ENCODE measurements around the gene KDM4F. TPM values are rescaled to one million over a fixed set of nuclear protein-coding genes. Genes with fewer than 3 reads are reported as not detected.

The KDM4F gene
- total RNA-seq, 1 experiment from 2014 or later: not detected

GRCh38 chr11:95076416-95076815 lies 27.2 kb downstream of the KDM4F start:
- Histone ChIP-seq H3K27me3 (no peaks in the 10 kb centered on the region), H3K4me3 (no peak overlapping the region), H3K36me3 (no peaks in the 10 kb centered on the region), H3K9me3 (replicated peaks) (no peaks in the 10 kb centered on the region), H3K27ac (no peak overlapping the region), H3K4me1 (no peaks in the 10 kb centered on the region)
- no peak for DNase-seq

- H3K27ac ChIP-seq: no peak overlapping the region
- H3K4me3 ChIP-seq: no peak overlapping the region
- no peaks in the 10 kb centered on the region for H3K27me3 ChIP-seq
- no peak for DNase-seq
- H3K36me3 ChIP-seq: no peaks in the 10 kb centered on the region
- no peaks in the 10 kb centered on the region for H3K4me1 ChIP-seq
- no peaks in the 10 kb centered on the region for H3K9me3 ChIP-seq (replicated peaks)
These were observed 27.8 kb downstream of the KDM4F start for GRCh38 chr11:95076981-95077380.

- Histone ChIP-seq H3K4me3 (no peak overlapping the region), H3K4me1 (no peaks in the 10 kb centered on the region), H3K9me3 (replicated peaks) (no peaks in the 10 kb centered on the region), H3K27ac (no peak overlapping the region), H3K36me3 (no peaks in the 10 kb centered on the region), H3K27me3 (no peaks in the 10 kb centered on the region)
- no peak for DNase-seq
These were observed 29.3 kb downstream of the KDM4F start for GRCh38 chr11:95078526-95078925.

GRCh38 chr11:95081010-95081409 lies 31.8 kb downstream of the KDM4F start:
- DNase-seq: no peak
- H3K4me3 ChIP-seq: no peak overlapping the region
- H3K27ac ChIP-seq: no peak overlapping the region
- no peaks in the 10 kb centered on the region for H3K36me3 ChIP-seq
- H3K27me3 ChIP-seq: no peaks in the 10 kb centered on the region
- no peaks in the 10 kb centered on the region for H3K4me1 ChIP-seq
- no peaks in the 10 kb centered on the region for H3K9me3 ChIP-seq (replicated peaks)

GRCh38 chr11:95081412-95081811 lies 32.2 kb downstream of the KDM4F start:
- Histone ChIP-seq H3K36me3 (no peaks in the 10 kb centered on the region), H3K4me3 (no peak overlapping the region), H3K4me1 (no peaks in the 10 kb centered on the region), H3K27me3 (no peaks in the 10 kb centered on the region), H3K9me3 (replicated peaks) (no peaks in the 10 kb centered on the region), H3K27ac (no peak overlapping the region)
- DNase-seq: peak; percentile 7 to 32

GRCh38 chr11:95082576-95083001 lies 33.4 kb downstream of the KDM4F start:
- Histone ChIP-seq H3K4me1 (0 out of 2 replicates have a peak, but pooled peaks cover 3% of the 10 kb centered on the region), H3K27ac (no peak overlapping the region), H3K27me3 (no peaks in the 10 kb centered on the region), H3K36me3 (no peaks in the 10 kb centered on the region), H3K4me3 (no peak overlapping the region), H3K9me3 (replicated peaks) (no peaks in the 10 kb centered on the region)
- no peak for DNase-seq

GRCh38 chr11:95084509-95084908 lies 35.3 kb downstream of the KDM4F start:
- no peak for DNase-seq
- no peaks in the 10 kb centered on the region for H3K27me3 ChIP-seq
- no peaks in the 10 kb centered on the region for H3K36me3 ChIP-seq
- H3K9me3 ChIP-seq (replicated peaks): no peaks in the 10 kb centered on the region
- 0 out of 2 replicates have a peak, but pooled peaks cover 3% of the 10 kb centered on the region for H3K4me1 ChIP-seq
- H3K4me3 ChIP-seq: no peak overlapping the region
- H3K27ac ChIP-seq: no peak overlapping the region

- no peaks in the 10 kb centered on the region for H3K9me3 ChIP-seq (replicated peaks)
- H3K4me3 ChIP-seq: no peak overlapping the region
- DNase-seq: no peak
- no peaks in the 10 kb centered on the region for H3K36me3 ChIP-seq
- H3K4me1 ChIP-seq: 0 out of 2 replicates have a peak, but pooled peaks cover 3% of the 10 kb centered on the region
- no peaks in the 10 kb centered on the region for H3K27me3 ChIP-seq
- H3K27ac ChIP-seq: no peak overlapping the region
These were observed 36.0 kb downstream of the KDM4F start for GRCh38 chr11:95085117-95085816.

GRCh38 chr11:95086151-95086550 lies 36.9 kb downstream of the KDM4F start:
- H3K4me1 ChIP-seq: 0 out of 2 replicates have a peak, but pooled peaks cover 3% of the 10 kb centered on the region
- no peaks in the 10 kb centered on the region for H3K27me3 ChIP-seq
- no peaks in the 10 kb centered on the region for H3K9me3 ChIP-seq (replicated peaks)
- no peaks in the 10 kb centered on the region for H3K36me3 ChIP-seq
- no peak overlapping the region for H3K27ac ChIP-seq
- H3K4me3 ChIP-seq: no peak overlapping the region
- no peak for DNase-seq

- Histone ChIP-seq H3K4me1 (0 out of 2 replicates have a peak, but pooled peaks cover 3% of the 10 kb centered on the region), H3K9me3 (replicated peaks) (no peaks in the 10 kb centered on the region), H3K4me3 (no peak overlapping the region), H3K36me3 (no peaks in the 10 kb centered on the region), H3K27ac (no peak overlapping the region), H3K27me3 (no peaks in the 10 kb centered on the region)
- no peak for DNase-seq
These were observed 37.8 kb downstream of the KDM4F start for GRCh38 chr11:95086836-95087570.

- peak overlapping the region; percentile 75 for H3K4me3 ChIP-seq
- H3K27me3 ChIP-seq: no peaks in the 10 kb centered on the region
- H3K36me3 ChIP-seq: no peaks in the 10 kb centered on the region
- no peak overlapping the region for H3K27ac ChIP-seq
- H3K4me1 ChIP-seq: 0 out of 2 replicates have a peak, but pooled peaks cover 3% of the 10 kb centered on the region
- H3K9me3 ChIP-seq (replicated peaks): no peaks in the 10 kb centered on the region
- DNase-seq: no peak
These were observed 39.9 kb downstream of the KDM4F start for GRCh38 chr11:95088946-95089619.

GRCh38 chr11:95089620-95090542 lies 40.7 kb downstream of the KDM4F start, which contains the start of gene ENDOD1:
Gene ENDOD1 (plus strand): TSS chr11:95089846. CDS start chr11:95089928, 82 bp downstream.
- peak within 1 kb of the TSS; percentile 6; the same call in 1 of the 2 replicates for H3K27ac ChIP-seq
- no peaks in the 10 kb centered on the region for H3K27me3 ChIP-seq
- no peaks in the 10 kb centered on the region for H3K36me3 ChIP-seq
- 0 out of 2 replicates have a peak, but pooled peaks cover 3% of the 10 kb centered on the region for H3K4me1 ChIP-seq
- no peaks in the 10 kb centered on the region for H3K9me3 ChIP-seq (replicated peaks)
- H3K4me3 ChIP-seq: peak within 1 kb of the TSS; percentile 75
- DNase-seq: peak; percentile 65 to 72

- H3K4me1 ChIP-seq: peaks cover 12% of the 10 kb centered on the region
- no peaks in the 10 kb centered on the region for H3K9me3 ChIP-seq (replicated peaks)
- H3K36me3 ChIP-seq: no peaks in the 10 kb centered on the region
- no peak overlapping the region for H3K27ac ChIP-seq
- no peaks in the 10 kb centered on the region for H3K27me3 ChIP-seq
- DNase-seq: no peak
- H3K4me3 ChIP-seq: no peak overlapping the region
These were observed 42.5 kb downstream of the KDM4F start for GRCh38 chr11:95091663-95092180.

All from SJCRH30 (cell line).